GM12878 (cell line): ENCODE results near the gene LRFN2. TPM values are rescaled to one million over a fixed set of nuclear protein-coding genes. Genes with fewer than 3 reads are reported as not detected.

Experiments
- ATAC-seq: fragments of 200-7000 bp; cut with Tn5 transposase; 3 replicates; pipeline ENCODE4 v1.9.1; 2020; ENCODE audit warnings: mild to moderate bottlenecking, moderate library complexity
- BruUV-seq: library from RNA; stranded (reverse); fragments of 400-500 nt; replicated peaks from 2 replicates; lab custom pipeline; 2021; lab: Mats Ljungman, UMichigan
- CTCF ChIA-PET: fragments of 300-600 bp; sonication (Branson Sonifier 250); formaldehyde crosslinking; extraction: SDS; loops from one replicate; lab custom pipeline; 2021; ENCODE audit warnings: inconsistent platforms; lab: Yijun Ruan, JAX
- POLR2A ChIA-PET: fragments of 350-600 bp; formaldehyde crosslinking; extraction: SDS; loops from one replicate; lab custom pipeline; 2021; ENCODE audit warnings: inconsistent platforms; lab: Charles Lee
- RAD21 ChIA-PET: fragments of 300-600 bp; sonication (Branson Sonifier 250); formaldehyde crosslinking; loops from one replicate; lab custom pipeline; 2023; ENCODE audit warnings: antibody characterized with exemption; ENCODE audit not compliant: unreplicated experiment; lab: Charles Lee
- SMC1A ChIA-PET: fragments of 300-600 bp; sonication (Branson Sonifier 250); formaldehyde crosslinking; loops from one replicate; lab custom pipeline; 2023; ENCODE audit not compliant: unreplicated experiment, uncharacterized antibody; lab: Charles Lee
- DNase-seq: peaks from one replicate; pipeline ENCODE4 v3.0.0-alpha.2; 2011; ENCODE audit warnings: low read depth, low spot score
- FAIRE-seq: peaks from 3 replicates; lab custom pipeline; 2011; peaks lifted over from hg19 to GRCh38; lab: Jason Lieb, UNC
- H2AFZ ChIP-seq: 2 replicates; pipeline ENCODE4 v1.6.0; 2011; ENCODE audit warnings: low read depth, low read length, control low read depth; ENCODE audit not compliant: control insufficient read depth
- H3K27ac ChIP-seq: 2 replicates; pipeline ENCODE4 v1.5.1; 2011; ENCODE audit warnings: control low read depth; ENCODE audit not compliant: control insufficient read depth, insufficient read depth
- H3K27me3 ChIP-seq, 2 experiments: replicated peaks in 1 of 2; 2 replicates each; pipeline versions ENCODE4 v1.6.0 to v1.6.1; 2011; ENCODE audit warnings: low read length in 1 of 2; ENCODE audit not compliant: control insufficient read depth in 2 of 2, insufficient read depth in 2 of 2
- H3K36me3 ChIP-seq, 2 experiments: 2 replicates each; pipeline ENCODE4 v1.5.1; 2011; ENCODE audit warnings: low read length in 1 of 2; ENCODE audit not compliant: control insufficient read depth in 2 of 2, insufficient read depth in 2 of 2
- H3K4me1 ChIP-seq: 2 replicates; pipeline ENCODE4 v1.6.1; 2011; ENCODE audit warnings: mild to moderate bottlenecking, low read length, moderate library complexity, mixed read lengths; ENCODE audit not compliant: control insufficient read depth, insufficient read depth
- H3K4me2 ChIP-seq: 2 replicates; pipeline ENCODE4 v1.6.0; 2011; ENCODE audit warnings: control low read depth; ENCODE audit not compliant: control insufficient read depth, insufficient read depth
- H3K4me3 ChIP-seq: fragments of 200-600 bp; sonication (generic); 2 replicates; pipeline ENCODE4 v1.5.1; 2016
- H3K79me2 ChIP-seq: 2 replicates; pipeline ENCODE4 v1.6.0; 2011; ENCODE audit warnings: low read length; ENCODE audit not compliant: control insufficient read depth, insufficient read depth
- H3K9ac ChIP-seq: 2 replicates; pipeline ENCODE4 v1.8.0; 2011; ENCODE audit warnings: low read length, control low read depth, mixed read lengths; ENCODE audit not compliant: control insufficient read depth, insufficient read depth
- H3K9me3 ChIP-seq: replicated peaks from 3 replicates; pipeline ENCODE4 v1.5.1; 2011; ENCODE audit warnings: mild to moderate bottlenecking, low read length; ENCODE audit not compliant: control insufficient read depth, insufficient read depth
- H4K20me1 ChIP-seq: 2 replicates; pipeline ENCODE4 v1.6.0; 2011; ENCODE audit not compliant: control insufficient read depth, insufficient read depth
- CUX1 ChIP-seq: IDR thresholded peaks from 2 replicates; pipeline ENCODE4 v1.6.1; 2012; ENCODE audit warnings: improper control_type of control experiment, low read depth, low read length; ENCODE audit not compliant: insufficient replicate concordance
- ESRRA ChIP-seq: IDR thresholded peaks from 2 replicates; pipeline ENCODE4 v1.6.1; 2012; ENCODE audit warnings: mild to moderate bottlenecking, low read length, improper control_type of control experiment
- HDAC6 ChIP-seq: fragments of 200-600 bp; sonication (generic); IDR thresholded peaks from one replicate; pipeline ENCODE4 v1.8.0; 2017; ENCODE audit warnings: antibody characterized with exemption; ENCODE audit not compliant: unreplicated experiment
- MEF2A ChIP-seq: IDR thresholded peaks from 2 replicates; pipeline ENCODE4 v1.6.1; 2011; ENCODE audit warnings: low read depth, mild to moderate bottlenecking, low read length, moderate library complexity; ENCODE audit not compliant: insufficient read depth
- NR2C2 ChIP-seq: IDR thresholded peaks from 2 replicates; pipeline ENCODE4 v1.6.1; 2011; ENCODE audit warnings: borderline replicate concordance, low read depth; ENCODE audit not compliant: control insufficient read depth, insufficient read length
- RUNX3 ChIP-seq: IDR thresholded peaks from 2 replicates; pipeline ENCODE4 v1.6.1; 2012; ENCODE audit warnings: low read length, inconsistent platforms
- SREBF2 ChIP-seq: IDR thresholded peaks from 2 replicates; pipeline ENCODE4 v1.6.1; 2012; ENCODE audit warnings: mild to moderate bottlenecking, low read length
- TCF7 ChIP-seq: IDR thresholded peaks from 2 replicates; pipeline ENCODE4 v1.6.1; 2014; ENCODE audit warnings: antibody characterized with exemption, borderline replicate concordance
- ZBTB33 ChIP-seq: fragments of 450-650 bp; IDR thresholded peaks from 2 replicates; pipeline ENCODE4 v1.6.1; 2017; ENCODE audit warnings: mild to moderate bottlenecking
- WGBS: methylation state at CpG from one replicate; pipeline ENCODE4 v1.1.6; 2016; ENCODE audit warnings: low lambda C conversion rate; ENCODE audit not compliant: insufficient replicate concordance, insufficient coverage; ENCODE audit errors: missing lambda C conversion rate; 5-methylcytosine and 5-hydroxymethylcytosine counted together
- in situ Hi-C: fragments of 300-500 bp; cut with MboI; formaldehyde crosslinking; loops from 9 replicates; pipeline ENCODE4 v1.14.3; 2018; ENCODE audit warnings: mixed read lengths
- intact Hi-C: fragments of 100-400 bp; cut with micrococcal nuclease; formaldehyde crosslinking; loops from one replicate; pipeline ENCODE4 v1.14.2; 2022; ENCODE audit not compliant: unreplicated experiment
- polyA plus RNA-seq, 11 experiments: library from polyadenylated mRNA; depleted of rRNA in 4 of 11; unstranded in 6 of 11; stranded (reverse) in 5 of 11; fragments of >200 nt; fragmentation: Nextera tagmentation in 4 of 11; fragmentation: Illumina TruSeq in 1 of 11; extraction: Ambion mirVana in 4 of 11; extraction: Trizol in 1 of 11; gene quantifications; 1 replicate in 1 of 11; 2 replicates in 10 of 11; pipeline versions ENCODE4 v1.2.1 to v1.2.3, GENCODE V29; 2011 to 2016; ENCODE audit warnings: inconsistent platforms in 2 of 11, missing spikeins in 2 of 11, low read depth in 1 of 11
- total RNA-seq, 4 experiments: library from RNA; depleted of rRNA in 3 of 4; stranded (reverse); fragments of >200 nt in 3 of 4; fragmentation: Illumina TruSeq in 1 of 4; extraction: Trizol in 1 of 4; gene quantifications; 2 replicates each; pipeline versions ENCODE4 v1.2.1 to v1.2.3, GENCODE V29; 2013 to 2021

The LRFN2 gene
- total and polyA plus RNA-seq, 10 of the 15 experiments (the other 5 are each of a cell fraction or from before 2014, with no cell fraction given) = not detected

- no peak for TF ChIP-seq CUX1
Observed at GRCh38 chr6:40500227-40500626, 86.9 kb downstream of the LRFN2 start (continued).

GRCh38 chr6:40499215-40499614 lies 87.9 kb downstream of the LRFN2 start:
- WGBS = 16% methylated on average over 8 of the region's 8 CpGs
- Histone ChIP-seq H3K4me3 (no peak overlapping the region), H3K27ac (no peak overlapping the region), H3K27me3 (peaks cover 2 to 3% of the 10 kb centered on the region in 2 experiments; a peak in 3 of 4 replicates), H3K9me3 (no peaks in the 10 kb centered on the region), H2AFZ (no peak overlapping the region), H3K36me3 (no peaks in the 10 kb centered on the region), H4K20me1 (no peaks in the 10 kb centered on the region), H3K79me2 (no peaks in the 10 kb centered on the region), H3K4me1 (no peaks in the 10 kb centered on the region), H3K4me2 (no peak overlapping the region), H3K9ac (no peak overlapping the region)
- TF ChIP-seq ESRRA (no peak), NR2C2 (no peak), RUNX3 (no peak), SREBF2 (no peak), TCF7 (no peak), MEF2A (no peak), HDAC6 (no peak), ZBTB33 (no peak)
- POLR2A ChIA-PET = no interaction called here
- in situ Hi-C loops (no loop called here), intact Hi-C loops (no loop called here)
- BruUV-seq = no TSS peak
- no peak for FAIRE-seq
- DNase-seq = no peak
- ATAC-seq = no peak
- CTCF ChIA-PET = no interaction called here
- RAD21 ChIA-PET = no interaction called here
- SMC1A ChIA-PET = no interaction called here
